GM12873 (cell line): ENCODE results near the gene PDZD2.

Experiments
- CTCF ChIP-seq: IDR thresholded peaks from 2 replicates; pipeline ENCODE4 v1.5.1; 2012; ENCODE audit warnings: low read depth, mild to moderate bottlenecking, moderate library complexity, low read length, control low read depth; ENCODE audit not compliant: insufficient read depth; ENCODE audit errors: missing control alignments

The PDZD2 gene

DNA sequence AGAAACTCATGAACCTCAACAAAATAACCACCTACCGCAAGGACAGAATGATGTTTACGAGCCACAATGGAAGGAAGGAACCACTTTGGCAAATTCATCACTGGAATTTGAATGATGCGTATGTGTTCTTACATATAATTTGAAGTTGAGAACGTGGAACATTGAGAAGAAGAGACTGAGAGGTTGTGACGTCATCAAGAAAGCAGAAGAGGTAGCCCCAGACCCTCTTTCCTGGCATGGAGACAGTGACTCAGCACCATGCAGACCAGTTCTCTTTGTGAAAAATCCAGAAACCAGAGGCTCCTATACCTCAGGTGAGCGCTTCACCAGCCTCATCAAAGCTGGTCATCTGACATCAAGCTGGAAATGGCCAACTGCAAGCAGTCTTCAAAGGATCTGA is 124.5 kb downstream of the PDZD2 start:
- TF ChIP-seq CTCF, result no peak

DNA sequence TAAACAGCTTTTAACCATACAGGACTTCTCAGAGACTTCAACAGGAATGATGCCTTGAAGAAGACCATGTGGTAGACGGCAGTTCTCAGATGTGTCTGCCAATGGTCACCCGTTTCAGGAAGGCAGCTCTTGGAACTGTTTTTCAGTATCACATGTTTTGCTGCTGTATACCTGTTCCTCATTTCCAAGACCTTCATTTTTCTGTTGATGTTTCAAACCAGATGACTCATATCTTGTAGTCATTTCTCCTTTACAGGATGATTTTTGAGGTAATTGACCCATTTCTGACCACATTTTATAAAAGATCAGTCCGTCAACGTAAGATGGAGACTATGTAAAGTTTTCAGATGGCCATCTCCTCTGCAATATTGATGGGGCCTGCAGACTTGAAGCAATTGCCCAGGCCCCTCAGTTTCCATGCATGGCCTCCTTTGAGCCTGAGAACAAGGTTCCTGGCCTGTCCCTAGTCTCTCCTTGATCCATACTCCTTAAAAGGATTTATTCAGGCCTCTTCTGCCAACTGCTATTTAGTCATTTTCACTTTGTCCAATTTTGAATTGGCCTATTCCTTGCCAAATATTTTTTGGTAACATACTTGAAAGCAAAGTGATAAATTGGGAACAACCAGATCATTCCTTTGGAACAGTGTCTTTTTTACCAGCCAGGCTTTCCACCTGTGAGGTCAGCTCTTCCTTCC is 128.6 kb downstream of the PDZD2 start:
- TF ChIP-seq CTCF, result no peak

GRCh38 chr5:31768046-31768445 is 129.1 kb downstream of the PDZD2 start:
- TF ChIP-seq CTCF, result no peak

DNA sequence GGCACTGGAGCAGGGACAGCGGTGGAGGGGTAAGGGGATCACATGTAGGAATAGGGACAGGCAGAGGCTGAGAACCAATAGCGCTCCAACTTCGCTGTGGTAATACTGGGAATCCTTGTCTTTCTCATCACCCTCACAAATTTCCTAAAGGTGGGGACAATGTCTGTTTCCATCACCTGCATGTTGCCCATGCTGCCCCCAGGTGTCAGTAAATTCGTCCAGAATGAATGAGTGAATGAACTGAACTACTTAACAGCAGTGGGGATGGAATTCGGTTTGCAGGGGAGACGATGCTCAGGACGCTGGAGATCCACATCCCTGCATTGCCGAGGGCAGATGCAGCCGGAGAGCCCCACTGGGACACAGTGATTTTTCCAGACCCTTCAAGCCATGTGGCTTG is 129.9 kb downstream of the PDZD2 start:
- TF ChIP-seq CTCF, result no peak

GRCh38 chr5:31769530-31769929 is 130.6 kb downstream of the PDZD2 start:
- no peak for TF ChIP-seq CTCF

GRCh38 chr5:31770132-31770720 is 131.3 kb downstream of the PDZD2 start:
- TF ChIP-seq CTCF, result no peak

- TF ChIP-seq CTCF, result no peak
Observed at GRCh38 chr5:31770998-31771397, 132.1 kb downstream of the PDZD2 start.

GRCh38 chr5:31771500-31771899 is 132.6 kb downstream of the PDZD2 start:
- no peak for TF ChIP-seq CTCF
